DMS53 treated with DMSO at 0.1 percent for 48 hours (cell line): ENCODE measurements around the gene ST6GALNAC6.
A peak's percentile ranks its signal among the peaks of the same experiment; 100 is the strongest.
"Not testable (repeated sequence)": the region's sequence is repeated elsewhere in the genome, so short reads cannot be mapped to it uniquely, and the experiment has no call there.

Source experiments
- DNase-seq: peaks from one replicate; lab custom pipeline; 2025; ENCODE audit not compliant: unreplicated experiment; lab: John Stamatoyannopoulos, UW

ST6GALNAC6 gene

GRCh38 chr9:127858041-127858512 is 41.3 kb downstream of the ST6GALNAC6 start:
- peak; percentile 36 for DNase-seq

GRCh38 chr9:127857278-127857677 is 42.1 kb downstream of the ST6GALNAC6 start:
- DNase-seq = no peak

GRCh38 chr9:127856729-127857116 is 42.7 kb downstream of the ST6GALNAC6 start:
- DNase-seq = no peak

GRCh38 chr9:127856094-127856728 is 43.2 kb downstream of the ST6GALNAC6 start:
- DNase-seq = no peak

GRCh38 chr9:127855522-127855921 is 43.9 kb downstream of the ST6GALNAC6 start:
- DNase-seq = no peak

- DNase-seq = no peak
Observed at GRCh38 chr9:127854960-127855359, 44.4 kb downstream of the ST6GALNAC6 start.

GRCh38 chr9:127854184-127854806 is 45.1 kb downstream of the ST6GALNAC6 start, which contains the start of gene ENG:
Gene ENG (minus strand): TSS chr9:127854658. CDS start chr9:127854355, 303 bp downstream.
- peak; percentile 59 for DNase-seq

- no peak for DNase-seq
Observed at GRCh38 chr9:127853312-127854183, 45.9 kb downstream of the ST6GALNAC6 start.

GRCh38 chr9:127852829-127853228 is 46.6 kb downstream of the ST6GALNAC6 start:
- DNase-seq = no peak

GRCh38 chr9:127850286-127850830 is 49.0 kb downstream of the ST6GALNAC6 start:
- no peak for DNase-seq

GRCh38 chr9:127848756-127849504 is 50.5 kb downstream of the ST6GALNAC6 start:
- no peak for DNase-seq

- no peak for DNase-seq
Observed at GRCh38 chr9:127847833-127848755, 51.3 kb downstream of the ST6GALNAC6 start.

- no peak for DNase-seq
Observed at GRCh38 chr9:127847178-127847510, 52.3 kb downstream of the ST6GALNAC6 start.

GRCh38 chr9:127846443-127847177 is 52.8 kb downstream of the ST6GALNAC6 start:
- DNase-seq = no peak

GRCh38 chr9:127845619-127846018 is 53.8 kb downstream of the ST6GALNAC6 start:
- DNase-seq = not testable (repeated sequence)

GRCh38 chr9:127844821-127845359 is 54.5 kb downstream of the ST6GALNAC6 start:
- DNase-seq = no peak

- no peak for DNase-seq
Observed at GRCh38 chr9:127841087-127841835, 58.1 kb downstream of the ST6GALNAC6 start.
